Parathyroid adenoma (tissue), 2 donors: Measurements from ENCODE around the gene MAP2K5.

ENCODE experiments used
- H2AFZ ChIP-seq: fragments of 300-600 bp; sonication (generic); one replicate; pipeline ENCODE4 v1.7.0; 2017; ENCODE audit warnings: antibody characterized with exemption, mild to moderate bottlenecking
- H3K27ac ChIP-seq: fragments of 300-600 bp; sonication (generic); one replicate; pipeline ENCODE4 v1.7.0; 2017
- H3K27me3 ChIP-seq: fragments of 300-600 bp; sonication (generic); one replicate; pipeline ENCODE4 v1.7.0; 2017; ENCODE audit warnings: low read length; ENCODE audit not compliant: control insufficient read depth, insufficient read depth
- H3K36me3 ChIP-seq: fragments of 300-600 bp; sonication (generic); one replicate; pipeline ENCODE4 v1.7.0; 2017; ENCODE audit warnings: low read length; ENCODE audit not compliant: control insufficient read depth, insufficient read depth
- H3K4me1 ChIP-seq: fragments of 300-600 bp; sonication (generic); one replicate; pipeline ENCODE4 v1.7.0; 2017; ENCODE audit warnings: control low read depth
- H3K4me2 ChIP-seq: fragments of 300-600 bp; sonication (generic); one replicate; pipeline ENCODE4 v1.7.0; 2017; ENCODE audit warnings: low read length
- H3K4me3 ChIP-seq: fragments of 300-600 bp; sonication (generic); one replicate; pipeline ENCODE4 v1.7.0; 2017; ENCODE audit warnings: low read depth, low read length
- H3K79me2 ChIP-seq: fragments of 300-600 bp; sonication (generic); one replicate; pipeline ENCODE4 v1.7.0; 2017; ENCODE audit warnings: control low read depth
- H3K9ac ChIP-seq: fragments of 300-600 bp; sonication (generic); one replicate; pipeline ENCODE4 v1.7.0; 2017; ENCODE audit warnings: mild to moderate bottlenecking
- H3K9me3 ChIP-seq: fragments of 300-600 bp; sonication (generic); one replicate; pipeline ENCODE4 v1.7.0; 2017; ENCODE audit warnings: low read length; ENCODE audit not compliant: control insufficient read depth
- CTCF ChIP-seq: fragments of 300-600 bp; sonication (generic); IDR thresholded peaks from one replicate; pipeline ENCODE4 v1.7.0; 2017; ENCODE audit warnings: antibody characterized with exemption, mild to moderate bottlenecking
- donor health status: primary hyperparathyroidism.

Gene MAP2K5

GRCh38 chr15:67813104-67813634, 270.7 kb downstream of the MAP2K5 start:
- no peaks in the 10 kb centered on the region for H3K9me3 ChIP-seq
- H3K4me3 ChIP-seq, result no peak overlapping the region
- no peaks in the 10 kb centered on the region for H3K4me1 ChIP-seq
- H3K4me2 ChIP-seq, result no peak overlapping the region
- TF ChIP-seq CTCF, result no peak
- H3K36me3 ChIP-seq, result no peaks in the 10 kb centered on the region
- no peak overlapping the region for H3K27ac ChIP-seq
- no peak overlapping the region for H2AFZ ChIP-seq
- H3K27me3 ChIP-seq, result no peaks in the 10 kb centered on the region
- no peak overlapping the region for H3K9ac ChIP-seq
- no peaks in the 10 kb centered on the region for H3K79me2 ChIP-seq

- H3K79me2 ChIP-seq, result no peaks in the 10 kb centered on the region
- H3K4me2 ChIP-seq, result no peak overlapping the region
- no peak overlapping the region for H3K4me3 ChIP-seq
- no peak overlapping the region for H2AFZ ChIP-seq
- no peaks in the 10 kb centered on the region for H3K9me3 ChIP-seq
- no peak overlapping the region for H3K9ac ChIP-seq
- H3K27ac ChIP-seq, result no peak overlapping the region
- no peak for TF ChIP-seq CTCF
- no peaks in the 10 kb centered on the region for H3K27me3 ChIP-seq
- H3K36me3 ChIP-seq, result no peaks in the 10 kb centered on the region
- no peaks in the 10 kb centered on the region for H3K4me1 ChIP-seq
These were observed 272.6 kb downstream of the MAP2K5 start for GRCh38 chr15:67815036-67815592.

GRCh38 chr15:67816668-67817067, 274.2 kb downstream of the MAP2K5 start:
- H2AFZ ChIP-seq, result no peak overlapping the region
- H3K27ac ChIP-seq, result no peak overlapping the region
- no peak for TF ChIP-seq CTCF
- no peak overlapping the region for H3K4me2 ChIP-seq
- no peaks in the 10 kb centered on the region for H3K27me3 ChIP-seq
- no peak overlapping the region for H3K4me3 ChIP-seq
- H3K36me3 ChIP-seq, result no peaks in the 10 kb centered on the region
- no peaks in the 10 kb centered on the region for H3K4me1 ChIP-seq
- H3K9me3 ChIP-seq, result no peaks in the 10 kb centered on the region
- no peak overlapping the region for H3K9ac ChIP-seq
- no peaks in the 10 kb centered on the region for H3K79me2 ChIP-seq

- Histone ChIP-seq H3K27ac (no peak overlapping the region), H3K36me3 (no peaks in the 10 kb centered on the region), H2AFZ (no peak overlapping the region), H3K9ac (no peak overlapping the region), H3K4me3 (no peak overlapping the region), H3K4me1 (no peaks in the 10 kb centered on the region), H3K79me2 (no peaks in the 10 kb centered on the region), H3K27me3 (no peaks in the 10 kb centered on the region), H3K4me2 (no peak overlapping the region), H3K9me3 (no peaks in the 10 kb centered on the region)
- TF ChIP-seq CTCF, result no peak
These were observed 276.0 kb downstream of the MAP2K5 start for GRCh38 chr15:67818464-67818863.

- no peak overlapping the region for H3K27ac ChIP-seq
- no peaks in the 10 kb centered on the region for H3K9me3 ChIP-seq
- H3K27me3 ChIP-seq, result peaks cover 3% of the 10 kb centered on the region
- no peak for TF ChIP-seq CTCF
- no peaks in the 10 kb centered on the region for H3K79me2 ChIP-seq
- H3K4me2 ChIP-seq, result no peak overlapping the region
- H3K36me3 ChIP-seq, result no peaks in the 10 kb centered on the region
- H3K9ac ChIP-seq, result no peak overlapping the region
- H2AFZ ChIP-seq, result no peak overlapping the region
- H3K4me3 ChIP-seq, result no peak overlapping the region
- H3K4me1 ChIP-seq, result no peaks in the 10 kb centered on the region
These were observed 277.1 kb downstream of the MAP2K5 start for GRCh38 chr15:67819636-67820035.
